ENCODE measurements around the gene DDC.
"Not testable (repeated sequence)": the region's sequence is repeated elsewhere in the genome, so short reads cannot be mapped to it uniquely, and the experiment has no call there.

DDC gene

GRCh38 chr7:50519350-50519749 is 45.9 kb downstream of the DDC start:
- not testable (repeated sequence) for DNase-seq (ENCODE audit: low read depth in 2 of 2)

DNA sequence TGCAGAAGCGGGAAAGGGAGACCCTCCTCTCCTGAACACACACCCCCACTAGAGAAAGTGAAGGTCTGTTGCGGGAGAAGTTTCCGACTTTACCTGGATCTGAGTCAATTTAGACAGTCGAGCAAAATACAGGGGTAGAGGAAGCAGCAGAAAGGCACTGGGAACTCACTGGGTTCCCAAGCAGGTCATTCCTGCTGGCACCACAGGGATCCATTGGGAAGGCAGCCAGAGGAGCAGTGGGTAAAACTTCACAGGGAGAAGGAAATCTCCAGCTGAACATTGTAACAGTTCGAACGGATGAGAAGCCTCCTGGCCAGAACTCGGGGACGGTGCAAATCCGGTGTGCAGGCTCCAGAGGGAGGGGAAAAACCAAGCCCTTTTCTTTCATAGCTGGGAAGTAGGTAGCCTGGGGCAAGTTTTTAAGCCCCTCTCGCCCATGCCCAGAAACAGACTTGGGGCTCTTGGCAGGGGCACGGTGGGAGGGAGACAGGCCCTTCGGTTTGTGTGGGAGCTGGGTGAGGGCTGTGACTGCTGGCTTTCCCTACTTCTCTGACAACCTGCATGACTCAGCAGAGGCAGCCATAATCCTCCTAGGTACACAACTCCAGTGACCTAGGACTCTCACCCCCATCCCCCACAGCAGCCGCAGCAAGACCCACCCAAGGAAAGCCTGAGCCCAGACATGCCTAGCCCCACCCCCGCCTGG is 51.9 kb downstream of the DDC start:
- DNase-seq (ENCODE audit: low read depth in 2 of 2) = no peak

GRCh38 chr7:50512384-50512783 is 52.8 kb downstream of the DDC start:
- no peak for DNase-seq (ENCODE audit: low read depth in 2 of 2)

GRCh38 chr7:50509459-50509858 is 55.7 kb downstream of the DDC start:
- no peak for DNase-seq (ENCODE audit: low read depth in 2 of 2)

GRCh38 chr7:50508471-50508943 is 56.7 kb downstream of the DDC start:
- DNase-seq (ENCODE audit: low read depth in 2 of 2) = no peak

- no peak for DNase-seq (ENCODE audit: low read depth in 2 of 2)
Observed at GRCh38 chr7:50507898-50508470, 57.2 kb downstream of the DDC start.

- no peak for DNase-seq (ENCODE audit: low read depth in 2 of 2)
Observed at GRCh38 chr7:50505553-50506210, 59.5 kb downstream of the DDC start.

- no peak for DNase-seq (ENCODE audit: low read depth in 2 of 2)
Observed at GRCh38 chr7:50504646-50505546, 60.3 kb downstream of the DDC start.

DNA sequence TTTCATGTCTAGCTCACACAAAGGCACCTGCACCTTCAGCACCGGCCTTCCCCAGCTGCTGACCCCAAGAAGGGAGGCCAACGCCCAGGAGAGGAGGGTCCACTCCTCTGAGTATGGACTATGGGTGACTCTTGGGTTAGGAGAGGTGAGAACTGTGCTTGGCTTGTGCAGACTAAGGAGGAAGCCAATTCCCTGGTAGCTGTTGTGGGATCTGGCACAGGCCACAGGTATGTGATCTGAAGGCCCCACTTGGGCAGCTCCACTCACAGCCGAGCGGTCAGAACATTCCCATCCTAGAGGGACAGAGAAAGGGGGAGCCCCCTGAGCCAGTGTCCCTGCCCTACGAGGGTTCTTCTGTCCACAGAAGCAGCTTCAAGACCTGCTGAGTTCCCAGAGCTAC is 62.3 kb downstream of the DDC start:
- DNase-seq (ENCODE audit: low read depth in 2 of 2) = no peak

GRCh38 chr7:50502001-50502684 is 63.1 kb downstream of the DDC start:
- no peak for DNase-seq (ENCODE audit: low read depth in 2 of 2)

GRCh38 chr7:50499092-50499491 is 66.1 kb downstream of the DDC start:
- no peak for DNase-seq (ENCODE audit: low read depth in 2 of 2)

GRCh38 chr7:50497968-50498367 is 67.2 kb downstream of the DDC start:
- DNase-seq (ENCODE audit: low read depth in 2 of 2) = no peak

DNA sequence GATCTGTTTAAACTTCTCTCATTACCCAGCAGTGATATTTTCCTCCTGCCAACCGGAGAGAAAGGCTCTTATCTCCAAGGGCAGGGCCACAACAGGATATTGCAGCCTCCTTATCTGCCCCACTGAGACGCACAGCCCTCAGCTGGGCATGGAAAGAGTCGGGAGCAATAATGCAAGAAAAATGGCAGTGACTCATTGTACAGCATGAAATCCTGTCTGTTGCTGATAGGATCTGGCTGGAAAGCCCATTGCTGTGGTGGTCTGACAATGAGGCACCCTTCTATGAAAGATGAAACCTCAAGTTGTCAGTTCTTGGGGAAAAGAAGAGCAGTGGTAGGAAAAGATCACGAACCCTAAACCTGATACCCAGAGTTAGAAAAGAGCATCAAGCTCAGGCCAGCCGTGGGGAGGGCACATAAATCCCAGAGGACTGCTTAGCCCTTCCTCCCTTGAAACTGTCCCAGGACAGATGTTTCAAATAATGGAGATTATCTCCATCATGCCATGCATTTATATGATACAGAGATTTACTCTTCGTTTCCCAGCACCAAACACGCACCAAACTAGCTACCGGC is 68.0 kb downstream of the DDC start:
- DNase-seq (ENCODE audit: low read depth in 2 of 2) = no peak

DNA sequence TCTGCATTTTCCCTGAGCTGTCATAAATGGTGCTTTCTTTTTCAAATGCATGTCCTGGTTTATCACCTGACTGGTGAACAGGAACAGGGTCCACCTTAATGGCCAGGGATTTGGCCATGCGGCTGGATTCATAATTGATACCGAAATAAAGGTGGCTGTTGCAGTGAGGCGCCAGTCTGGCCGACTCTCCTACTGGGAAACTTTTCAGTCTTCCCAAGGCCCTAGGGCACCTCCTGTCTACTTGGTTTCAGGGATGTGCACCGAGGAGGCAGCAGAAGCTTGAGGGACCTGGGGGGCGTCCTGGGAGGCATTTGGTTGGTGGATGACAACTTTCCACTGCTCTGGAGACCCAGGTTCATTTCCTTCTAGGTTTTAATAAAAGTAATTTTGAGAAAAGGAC is 68.6 kb downstream of the DDC start:
- DNase-seq (ENCODE audit: low read depth in 2 of 2) = no peak

- DNase-seq (ENCODE audit: low read depth in 2 of 2) = no peak
Observed at GRCh38 chr7:50495746-50496145, 69.5 kb downstream of the DDC start.

GRCh38 chr7:50492770-50493519 is 72.3 kb downstream of the DDC start:
- no peak for DNase-seq (ENCODE audit: low read depth in 2 of 2)

- DNase-seq (ENCODE audit: low read depth in 2 of 2) = no peak
Observed at GRCh38 chr7:50491943-50492342, 73.3 kb downstream of the DDC start.

DNA sequence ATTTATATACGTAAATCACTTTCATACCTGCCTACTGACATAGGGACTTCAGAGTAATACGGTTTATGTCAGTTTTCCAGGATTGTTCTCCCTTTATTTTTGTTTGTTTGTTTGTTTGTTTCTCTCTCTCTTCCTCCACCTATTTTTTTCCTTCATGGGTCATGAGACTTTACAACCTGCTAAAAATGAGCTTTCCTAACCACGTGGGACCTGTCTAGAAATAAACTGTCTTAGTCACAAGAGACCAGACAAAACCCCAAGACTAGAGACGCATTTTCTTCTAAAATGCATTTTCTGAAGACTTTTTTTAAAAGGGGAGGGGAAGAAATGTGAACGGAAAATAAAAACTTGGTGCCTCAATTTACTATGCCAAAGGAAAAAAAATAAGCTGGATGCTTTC is 74.0 kb downstream of the DDC start:
- no peak for DNase-seq (ENCODE audit: low read depth in 2 of 2)

DNA sequence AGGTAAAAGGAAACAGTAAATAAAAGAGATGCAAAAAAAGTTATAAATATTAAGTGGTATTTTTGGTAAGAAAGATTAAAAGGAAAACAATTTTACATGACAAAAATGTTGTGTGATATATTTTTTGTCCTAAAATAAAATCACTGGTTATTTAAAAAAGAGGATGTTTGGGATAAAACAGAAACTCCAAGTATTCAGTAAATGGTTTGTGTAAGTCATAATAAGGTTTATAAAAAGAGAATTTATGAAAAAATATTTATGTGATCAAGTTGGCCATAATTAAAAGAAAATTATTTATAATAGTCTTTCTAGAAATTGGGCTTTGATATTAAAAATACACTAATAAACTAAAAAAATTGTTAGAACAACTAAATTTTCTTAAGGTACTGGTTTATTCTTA is 76.8 kb downstream of the DDC start:
- no peak for DNase-seq (ENCODE audit: low read depth in 2 of 2)

DNA sequence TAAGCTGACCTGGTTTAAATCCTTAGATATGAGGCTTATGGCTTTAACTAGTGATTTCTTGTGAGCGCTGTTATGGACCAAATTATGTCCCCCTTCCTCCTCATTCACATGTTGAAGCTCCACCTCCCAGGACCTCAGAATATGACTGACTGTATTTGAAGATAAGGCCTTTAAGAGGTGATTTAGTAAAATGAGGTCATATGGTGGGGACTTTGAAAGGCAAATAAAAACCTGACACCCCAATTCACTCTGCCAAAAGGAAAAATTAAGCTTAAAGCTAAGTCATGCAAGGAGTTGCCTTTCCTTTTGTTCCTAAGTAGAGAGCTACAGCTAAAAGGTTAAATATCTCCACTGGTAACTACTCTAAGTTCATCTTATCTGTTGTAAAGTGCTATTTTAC is 78.7 kb downstream of the DDC start:
- DNase-seq (ENCODE audit: low read depth in 2 of 2) = no peak
